WERI-Rb-1 (cell line): ENCODE measurements around the gene ZNF317.

ENCODE experiments used
- DNase-seq: peaks from one replicate; pipeline ENCODE4 v3.0.0-alpha.2; 2020
- H3K27ac ChIP-seq: fragments of 250-450 bp; sonication (Bioruptor Pico); 2 replicates; pipeline ENCODE4 v1.5.1; 2020; ENCODE audit warnings: mild to moderate bottlenecking, moderate library complexity
- H3K27me3 ChIP-seq: fragments of 250-450 bp; sonication (Bioruptor Pico); 2 replicates; pipeline ENCODE4 v1.5.1; 2021; ENCODE audit warnings: mild to moderate bottlenecking, low read depth, moderate library complexity; ENCODE audit not compliant: insufficient read depth, severe bottlenecking
- H3K36me3 ChIP-seq: fragments of 250-450 bp; sonication (Bioruptor Pico); 2 replicates; pipeline ENCODE4 v1.5.1; 2020; ENCODE audit warnings: mild to moderate bottlenecking, moderate library complexity
- H3K4me3 ChIP-seq: 2 replicates; pipeline ENCODE4 v1.5.1; 2011; ENCODE audit warnings: low read depth, mild to moderate bottlenecking, control low read depth, low read length
- H3K9me3 ChIP-seq: fragments of 250-450 bp; sonication (Bioruptor Pico); 2 replicates; pipeline ENCODE4 v1.5.1; 2021; ENCODE audit warnings: mild to moderate bottlenecking, moderate library complexity; ENCODE audit not compliant: severe bottlenecking
- TF ChIP-seq, protein P1 (sequence below): IDR thresholded peaks from 2 replicates; pipeline ENCODE4 v1.5.1; 2011; ENCODE audit warnings: low read depth, mild to moderate bottlenecking, control low read depth, inconsistent platforms, low read length

The ZNF317 gene

DNA sequence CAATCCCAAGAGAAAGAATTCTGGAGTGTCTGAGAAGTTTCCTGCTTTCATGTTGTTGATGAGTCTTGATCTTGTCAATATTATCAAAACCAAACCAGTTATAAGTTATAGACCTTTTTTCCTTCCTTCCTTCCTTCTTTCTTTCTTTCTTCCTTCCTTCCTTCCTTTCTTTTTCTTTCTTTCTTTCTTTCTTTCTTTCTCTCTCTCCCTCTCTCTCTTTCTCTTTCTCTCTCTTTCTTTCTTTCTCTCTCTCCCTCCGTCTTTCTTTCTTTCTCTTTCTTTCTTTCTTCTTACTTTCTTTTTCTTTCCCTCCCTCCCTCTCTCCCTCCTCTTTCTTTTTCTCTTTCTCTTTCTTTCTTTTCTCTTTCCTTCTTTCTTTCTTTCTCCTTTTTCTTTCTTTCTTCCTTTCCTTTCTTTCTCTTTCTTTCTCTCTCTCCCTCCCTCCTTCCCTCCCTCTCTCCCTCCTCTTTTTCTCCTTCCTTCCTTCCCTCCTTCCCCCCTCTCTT is 13.2 kb upstream of the ZNF317 start, which contains the start of gene OR7G3:
TSS of gene OR7G3 (minus strand) at position 51 of the 506 bp plus-strand sequence. CDS start at position 51, 0 bp downstream.
- H3K9me3 ChIP-seq = no peaks in the 10 kb centered on the region
- H3K27ac ChIP-seq = no peak within 1 kb of the TSS
- TF ChIP-seq, protein P1, sequence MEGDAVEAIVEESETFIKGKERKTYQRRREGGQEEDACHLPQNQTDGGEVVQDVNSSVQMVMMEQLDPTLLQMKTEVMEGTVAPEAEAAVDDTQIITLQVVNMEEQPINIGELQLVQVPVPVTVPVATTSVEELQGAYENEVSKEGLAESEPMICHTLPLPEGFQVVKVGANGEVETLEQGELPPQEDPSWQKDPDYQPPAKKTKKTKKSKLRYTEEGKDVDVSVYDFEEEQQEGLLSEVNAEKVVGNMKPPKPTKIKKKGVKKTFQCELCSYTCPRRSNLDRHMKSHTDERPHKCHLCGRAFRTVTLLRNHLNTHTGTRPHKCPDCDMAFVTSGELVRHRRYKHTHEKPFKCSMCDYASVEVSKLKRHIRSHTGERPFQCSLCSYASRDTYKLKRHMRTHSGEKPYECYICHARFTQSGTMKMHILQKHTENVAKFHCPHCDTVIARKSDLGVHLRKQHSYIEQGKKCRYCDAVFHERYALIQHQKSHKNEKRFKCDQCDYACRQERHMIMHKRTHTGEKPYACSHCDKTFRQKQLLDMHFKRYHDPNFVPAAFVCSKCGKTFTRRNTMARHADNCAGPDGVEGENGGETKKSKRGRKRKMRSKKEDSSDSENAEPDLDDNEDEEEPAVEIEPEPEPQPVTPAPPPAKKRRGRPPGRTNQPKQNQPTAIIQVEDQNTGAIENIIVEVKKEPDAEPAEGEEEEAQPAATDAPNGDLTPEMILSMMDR = no peak
- H3K36me3 ChIP-seq = no peaks in the 10 kb centered on the region
- peaks cover 56% of the 10 kb centered on the region for H3K27me3 ChIP-seq
- no peak within 1 kb of the TSS for H3K4me3 ChIP-seq
- DNase-seq = no peak

DNA sequence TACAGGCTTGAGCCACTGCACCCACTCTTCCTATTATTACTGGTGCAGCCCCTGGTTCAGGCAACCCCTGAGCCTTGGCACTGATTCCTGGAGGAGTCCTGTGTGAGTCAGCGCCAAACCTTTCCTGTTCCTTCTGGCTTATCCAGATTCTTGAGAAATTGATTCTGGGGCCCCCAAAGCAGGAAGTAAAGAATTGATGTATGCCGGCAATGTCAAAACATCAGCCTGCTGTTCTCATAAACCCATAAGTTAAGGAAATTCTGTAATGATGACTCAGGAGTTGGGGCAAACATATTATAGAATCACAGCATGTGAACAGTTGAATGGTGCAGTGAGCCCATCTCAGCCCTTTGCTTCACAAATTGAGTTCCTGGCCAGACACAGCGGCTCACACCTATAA is 12.0 kb upstream of the ZNF317 start:
- Histone ChIP-seq H3K27me3 (peaks cover 59% of the 10 kb centered on the region), H3K36me3 (no peaks in the 10 kb centered on the region), H3K9me3 (no peaks in the 10 kb centered on the region), H3K27ac (no peak overlapping the region), H3K4me3 (no peak overlapping the region)
- TF ChIP-seq, protein P1 = no peak
- DNase-seq = no peak

DNA sequence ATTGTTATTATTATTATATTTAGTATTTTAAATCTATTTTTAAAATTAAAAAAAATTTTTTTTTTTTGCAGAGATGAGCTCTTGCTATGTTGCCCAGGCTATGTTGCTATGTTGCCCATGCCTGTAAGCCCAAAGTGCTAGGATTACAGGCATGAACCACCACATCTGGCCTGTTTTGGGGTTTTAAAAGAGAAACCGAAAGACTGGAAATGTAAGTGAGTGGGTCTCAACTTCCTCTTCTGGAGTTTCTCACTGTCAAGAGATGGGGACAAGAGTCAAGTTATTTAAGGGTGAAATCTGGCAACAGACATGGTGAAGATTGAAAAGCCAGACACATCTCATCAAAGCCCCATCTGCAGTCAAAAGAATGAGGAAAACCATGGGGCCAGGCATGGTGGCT is 9.2 kb upstream of the ZNF317 start:
- Histone ChIP-seq H3K27me3 (peaks cover 67% of the 10 kb centered on the region), H3K36me3 (no peaks in the 10 kb centered on the region), H3K4me3 (no peak overlapping the region), H3K9me3 (no peaks in the 10 kb centered on the region), H3K27ac (no peak overlapping the region)
- TF ChIP-seq, protein P1 = no peak
- no peak for DNase-seq

DNA sequence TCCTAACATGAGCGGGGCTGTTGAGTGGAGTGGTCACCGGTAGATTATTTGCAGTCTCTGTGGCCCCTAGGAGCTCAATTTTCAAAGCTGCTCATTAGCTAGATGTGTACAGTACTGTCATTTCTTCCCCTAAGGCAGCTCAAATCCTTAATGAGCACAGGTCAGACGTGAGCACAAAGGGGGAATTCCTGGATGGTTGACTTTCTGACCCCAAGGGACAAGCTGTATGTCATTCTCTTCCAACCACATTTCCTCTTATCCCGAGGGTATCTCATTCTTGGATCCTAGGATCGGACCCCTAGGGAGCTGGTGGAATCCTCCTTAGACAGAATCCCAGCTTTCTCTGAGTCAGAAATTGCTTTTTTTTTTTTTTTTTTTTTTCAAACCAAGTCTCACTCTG is 7.8 kb upstream of the ZNF317 start:
- Histone ChIP-seq H3K36me3 (no peaks in the 10 kb centered on the region), H3K27ac (no peak overlapping the region), H3K27me3 (peaks cover 70% of the 10 kb centered on the region), H3K4me3 (no peak overlapping the region), H3K9me3 (no peaks in the 10 kb centered on the region)
- DNase-seq = no peak
- TF ChIP-seq, protein P1 = no peak

DNA sequence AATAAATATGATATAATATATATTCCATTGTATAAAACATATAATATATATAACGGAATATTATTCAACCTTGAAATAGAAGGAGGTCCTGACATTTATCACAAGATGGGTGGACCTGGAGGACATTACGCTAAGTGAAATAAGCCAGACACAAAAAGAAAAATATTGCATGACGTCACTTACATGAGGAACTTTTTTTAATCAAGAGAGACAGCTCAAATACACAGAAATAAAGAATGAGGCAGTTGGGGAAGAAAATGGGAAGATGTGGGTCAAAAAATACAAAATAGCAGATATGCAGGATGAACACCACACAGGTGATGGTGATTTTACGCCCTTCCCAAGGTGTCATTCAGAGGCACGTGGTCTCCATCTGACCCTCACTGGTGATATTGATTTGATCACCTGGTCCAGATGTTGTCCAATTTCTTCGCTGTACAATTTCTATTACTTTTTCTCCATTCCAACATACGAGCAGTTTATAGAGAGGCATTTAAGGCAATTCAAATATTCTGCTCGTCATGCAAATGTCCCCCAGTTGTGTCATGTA is 513 bp upstream of the ZNF317 start:
- Histone ChIP-seq H3K9me3 (no peaks in the 10 kb centered on the region), H3K36me3 (peaks cover 11% of the 10 kb centered on the region), H3K4me3 (peak overlapping the region; percentile 65), H3K27ac (peak overlapping the region; percentile 88), H3K27me3 (peaks cover 12% of the 10 kb centered on the region)
- TF ChIP-seq, protein P1 = no peak
- no peak for DNase-seq

DNA sequence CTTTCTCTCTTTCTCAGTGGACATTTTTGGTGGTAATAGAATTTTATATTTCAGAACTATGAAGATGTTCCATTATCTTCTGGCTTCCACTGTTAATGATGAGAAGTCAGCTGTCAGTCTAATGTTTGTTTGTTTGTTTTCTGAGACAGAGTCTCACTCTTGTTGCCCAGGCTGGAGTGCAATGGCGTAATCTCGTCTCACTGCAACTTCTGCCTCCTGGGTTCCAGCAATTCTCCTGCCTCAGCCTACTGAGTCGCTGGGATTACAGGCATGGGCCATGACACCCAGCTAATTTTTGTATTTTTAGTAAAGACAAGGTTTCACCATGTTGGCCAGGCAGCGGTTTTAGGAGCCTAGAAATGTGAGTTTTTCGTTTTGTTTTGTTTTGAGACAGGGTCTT is 4.7 kb downstream of the ZNF317 start:
- no peak overlapping the region for H3K27ac ChIP-seq
- H3K36me3 ChIP-seq = peaks cover 26% of the 10 kb centered on the region
- no peak for DNase-seq
- H3K9me3 ChIP-seq = peaks cover 4% of the 10 kb centered on the region
- no peak overlapping the region for H3K4me3 ChIP-seq
- no peaks in the 10 kb centered on the region for H3K27me3 ChIP-seq
- TF ChIP-seq, protein P1 = no peak
